Activated T-cell treated with anti-CD3 and anti-CD28 coated beads, Interleukin-2, amount 50 U/mL, for 1 hour (primary cell): ENCODE data around the gene PDE6D.
"Not testable (repeated sequence)": the region's sequence is repeated elsewhere in the genome, so short reads cannot be mapped to it uniquely, and the experiment has no call there.

Source experiments
- DNase-seq: peaks from one replicate; pipeline ENCODE4 v3.0.0-alpha.2; 2020

Gene PDE6D

GRCh38 chr2:231718799-231719198, 62.3 kb downstream of the PDE6D start:
- DNase-seq: no peak

GRCh38 chr2:231717281-231718171, 63.6 kb downstream of the PDE6D start:
- DNase-seq: no peak

GRCh38 chr2:231716666-231717280, 64.3 kb downstream of the PDE6D start:
- DNase-seq: no peak

DNA sequence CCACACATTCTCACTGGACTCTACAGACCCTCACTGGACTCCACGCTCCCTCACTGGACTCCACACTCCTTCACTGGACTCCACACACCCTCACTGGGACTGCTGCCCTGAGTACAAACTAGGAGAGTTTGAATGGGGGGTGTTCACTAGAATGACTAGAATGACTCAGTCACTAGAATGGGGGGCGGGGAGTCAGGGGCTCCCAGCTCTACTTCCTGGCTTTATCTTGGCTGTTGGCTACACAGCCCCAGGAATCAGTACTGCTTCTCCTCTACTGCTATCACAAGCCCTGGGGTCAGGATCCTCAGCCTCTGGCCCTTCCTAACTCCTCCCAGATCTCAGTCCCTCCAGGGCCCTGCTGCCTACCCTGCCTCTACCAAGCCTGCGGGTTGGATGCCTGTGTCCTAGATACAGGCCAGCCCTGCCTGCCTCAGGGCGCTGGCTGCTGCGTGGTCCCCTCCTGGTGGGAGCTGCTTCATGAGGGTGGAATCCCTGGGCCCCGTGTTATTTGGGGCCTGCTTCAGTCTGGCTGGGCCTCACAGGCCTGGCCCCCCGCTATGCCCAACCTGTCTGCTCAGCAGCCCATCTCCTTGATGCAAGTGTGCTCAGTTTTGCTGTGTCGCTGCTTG, 65.0 kb downstream of the PDE6D start:
- no peak for DNase-seq

GRCh38 chr2:231715499-231715837, 65.6 kb downstream of the PDE6D start:
- no peak for DNase-seq

- DNase-seq: peak; percentile 82
Observed at GRCh38 chr2:231714639-231715498, 66.2 kb downstream of the PDE6D start.

DNA sequence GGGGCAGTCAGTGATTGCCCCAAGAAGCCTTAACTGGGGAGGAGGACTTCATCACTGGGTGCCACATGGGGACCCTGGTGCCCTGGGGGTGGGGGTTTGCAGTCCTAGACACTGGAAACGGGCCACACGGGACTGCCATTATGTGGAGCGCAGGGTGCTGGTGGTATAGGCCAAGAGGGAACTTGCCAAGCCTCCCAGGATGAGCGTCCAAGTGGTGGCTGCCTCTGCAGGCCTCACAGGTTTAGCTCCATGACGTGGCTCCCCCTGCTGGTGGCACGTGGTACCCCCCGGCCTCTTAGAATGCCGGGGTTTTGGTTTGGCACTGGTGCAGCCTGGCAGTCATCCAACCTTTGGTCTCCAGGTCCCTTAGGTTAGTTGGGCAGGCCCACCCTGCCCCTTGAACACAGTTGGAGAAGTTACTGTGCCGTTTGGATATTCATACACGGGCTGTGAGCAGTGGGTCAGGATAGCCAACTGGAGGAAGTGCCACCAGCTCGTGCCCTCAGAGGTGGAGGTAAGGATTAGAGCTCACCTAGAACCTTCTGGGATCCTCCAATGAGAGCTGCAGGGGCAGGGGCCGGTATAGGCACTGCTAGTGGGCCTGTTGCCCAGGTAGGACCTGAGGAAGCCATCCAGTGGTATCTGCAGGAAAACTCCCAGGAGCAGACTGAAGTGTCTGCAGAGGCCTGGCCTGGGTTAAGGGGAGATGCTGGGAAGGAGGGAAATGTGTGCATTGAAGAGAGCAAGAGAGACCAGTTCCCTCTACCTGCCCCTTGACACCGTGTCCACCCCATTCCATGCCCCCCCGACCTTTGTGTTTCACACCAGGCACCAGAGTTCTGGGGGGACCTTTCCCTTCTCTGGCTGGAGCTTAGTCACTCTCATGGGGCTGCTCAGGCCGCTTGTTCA, 67.1 kb downstream of the PDE6D start:
- peak; percentile 93 for DNase-seq

DNA sequence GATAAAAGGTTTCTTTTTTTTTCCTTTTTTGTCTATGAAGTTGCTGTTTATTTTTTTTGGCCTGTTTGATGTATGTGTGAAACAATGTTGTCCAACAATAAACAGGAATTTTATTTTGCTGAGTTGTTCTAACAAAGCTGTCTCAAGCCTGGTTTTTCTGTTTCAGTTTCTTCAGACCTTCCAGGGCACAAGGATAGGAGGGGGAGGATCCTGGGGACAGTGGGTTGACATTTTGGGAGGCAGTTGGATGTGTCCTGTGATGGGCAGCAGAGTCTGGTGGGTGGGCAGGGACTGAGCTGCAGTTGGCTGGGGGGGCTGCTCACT, 67.7 kb downstream of the PDE6D start:
- DNase-seq: not testable (repeated sequence)

DNA sequence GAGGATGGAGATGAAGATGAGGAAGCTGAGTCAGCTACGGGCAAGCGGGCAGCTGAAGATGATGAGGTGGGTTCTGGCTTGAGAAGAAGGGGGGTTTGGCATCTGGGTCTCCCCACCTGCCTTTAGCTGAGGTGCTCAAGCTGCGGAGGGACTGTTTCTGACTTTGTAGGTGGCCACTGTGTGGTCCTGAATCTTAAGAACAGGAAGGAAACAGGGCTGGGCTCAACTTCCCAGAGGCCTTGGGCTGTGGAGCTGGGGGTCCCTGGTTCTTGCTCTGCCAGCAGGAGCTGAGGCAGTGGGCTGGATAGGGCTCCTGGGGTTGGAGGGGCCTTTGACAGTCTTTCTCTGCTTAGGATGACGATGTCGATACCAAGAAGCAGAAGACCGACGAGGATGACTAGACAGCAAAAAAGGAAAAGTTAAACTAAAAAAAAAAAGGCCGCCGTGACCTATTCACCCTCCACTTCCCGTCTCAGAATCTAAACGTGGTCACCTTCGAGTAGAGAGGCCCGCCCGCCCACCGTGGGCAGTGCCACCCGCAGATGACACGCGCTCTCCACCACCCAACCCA, 68.5 kb downstream of the PDE6D start:
- DNase-seq: peak; percentile 54

- no peak for DNase-seq
Observed at GRCh38 chr2:231711677-231712450, 69.2 kb downstream of the PDE6D start.

- DNase-seq: peak; percentile 41
Observed at GRCh38 chr2:231710799-231711676, 70.0 kb downstream of the PDE6D start.

DNA sequence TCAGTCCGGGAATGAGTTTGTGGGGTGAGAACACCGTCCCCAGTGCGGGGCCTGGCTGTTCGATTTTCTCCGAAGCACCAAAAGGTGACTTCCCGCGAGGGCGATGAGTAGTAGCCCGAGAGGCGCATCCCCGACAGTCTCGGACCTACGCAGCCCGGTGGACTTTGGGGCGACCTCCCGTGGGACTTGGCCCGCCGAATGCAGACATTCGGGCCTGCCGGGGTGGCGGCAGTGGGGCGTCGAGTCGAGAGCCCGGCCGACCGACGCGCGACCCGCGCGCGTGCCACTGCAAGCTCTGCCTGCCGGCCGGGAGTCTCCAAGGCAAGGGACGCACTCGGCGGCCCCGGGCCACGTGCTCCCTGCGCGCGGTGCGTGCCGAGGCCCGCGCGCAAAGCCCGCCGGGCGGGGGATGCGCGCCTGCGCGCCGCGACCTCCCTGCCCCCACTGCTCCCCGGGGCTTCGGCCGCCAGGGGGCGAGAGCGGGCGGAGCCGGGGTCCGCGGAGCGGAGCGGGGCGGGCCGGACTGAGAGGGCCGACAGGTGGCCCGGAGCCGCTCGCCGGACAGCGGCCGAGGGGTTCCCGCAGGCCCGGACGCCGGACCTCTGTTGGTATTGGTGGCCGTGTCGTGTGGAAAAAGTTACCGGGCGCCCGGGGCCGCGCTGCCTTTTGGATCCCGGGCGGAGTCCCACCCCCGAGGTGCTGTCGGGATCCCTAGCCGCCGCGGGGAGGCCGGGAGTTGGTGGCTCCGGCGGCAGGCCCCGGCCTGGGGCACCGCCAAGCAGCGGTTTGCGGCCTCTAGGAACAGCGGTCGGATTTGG, 70.9 kb downstream of the PDE6D start:
- DNase-seq: peak; percentile 95

DNA sequence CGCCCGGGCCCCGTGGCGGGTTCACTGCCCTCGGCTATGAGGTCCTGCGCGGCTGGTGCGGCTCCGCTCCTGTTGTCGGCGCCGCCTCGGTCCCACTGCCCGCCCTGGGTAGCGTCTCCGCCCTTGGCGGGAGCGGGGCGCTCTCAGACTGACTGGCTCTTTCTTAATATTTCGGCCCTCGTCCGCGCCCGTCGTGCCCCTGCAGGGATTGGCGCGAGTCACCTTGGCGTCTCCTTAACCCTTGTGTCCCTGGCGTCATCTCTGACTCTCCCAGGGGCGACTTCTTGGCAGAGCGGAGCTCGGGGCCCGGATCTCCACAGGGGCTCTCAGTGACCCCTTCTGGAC, 71.5 kb downstream of the PDE6D start:
- peak; percentile 65 for DNase-seq

GRCh38 chr2:231708773-231709635, 72.1 kb downstream of the PDE6D start:
- DNase-seq: peak; percentile 68

DNA sequence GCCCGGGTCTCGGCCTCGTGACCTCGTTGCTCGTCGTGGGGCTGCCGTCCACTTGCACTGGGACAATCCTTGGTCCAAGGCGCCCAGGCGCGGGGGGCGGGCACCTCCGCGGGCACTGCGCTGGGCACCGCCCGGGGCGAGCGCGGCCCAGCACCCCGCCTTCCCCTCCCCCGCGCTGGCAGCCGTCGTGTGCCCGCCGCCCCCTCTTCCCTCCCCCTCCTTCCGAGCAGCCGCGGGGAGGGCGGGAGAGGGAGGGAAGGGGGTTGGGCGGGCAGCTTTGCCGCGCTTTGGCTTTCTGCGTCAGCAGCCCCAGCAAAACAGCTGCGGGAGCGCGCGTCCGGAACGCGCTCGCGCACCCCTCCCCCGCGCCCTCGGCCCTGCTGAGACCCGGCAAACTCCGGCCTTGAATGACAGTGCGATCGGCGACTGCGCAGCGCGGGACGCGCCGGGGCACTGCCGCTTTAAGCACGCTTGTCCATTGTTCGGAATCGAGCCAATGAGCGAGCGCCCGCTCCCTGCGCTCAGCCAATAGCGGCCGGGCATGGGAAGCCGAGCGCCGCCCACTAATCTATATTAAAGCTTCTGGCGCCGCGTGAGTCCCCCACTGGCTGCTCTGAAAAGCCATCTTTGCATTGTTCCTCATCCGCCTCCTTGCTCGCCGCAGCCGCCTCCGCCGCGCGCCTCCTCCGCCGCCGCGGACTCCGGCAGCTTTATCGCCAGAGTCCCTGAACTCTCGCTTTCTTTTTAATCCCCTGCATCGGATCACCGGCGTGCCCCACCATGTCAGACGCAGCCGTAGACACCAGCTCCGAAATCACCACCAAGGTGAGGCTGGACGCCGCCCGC, 72.9 kb downstream of the PDE6D start, which contains the start of gene PTMA:
Gene PTMA, plus strand, starts transcription at position 599 of the 846 bp plus-strand sequence. Its CDS starts 182 bp downstream, at position 781.
- peak; percentile 100 for DNase-seq

- DNase-seq: no peak
Observed at GRCh38 chr2:231707625-231707926, 73.5 kb downstream of the PDE6D start.
